K562 (cell line): Measurements from ENCODE around the gene BOLA1. TPM values are rescaled to one million over a fixed set of nuclear protein-coding genes. Genes with fewer than 3 reads are reported as not detected.

Source experiments
- CBX3 ChIP-seq, 2 experiments: IDR thresholded peaks; 1 replicate in 1 of 2; 2 replicates in 1 of 2; pipeline ENCODE4 v1.6.1; 2012; ENCODE audit warnings: inconsistent platforms in 2 of 2, low read length in 2 of 2, borderline replicate concordance in 1 of 2, control low read depth in 1 of 2
- CHD4 ChIP-seq: fragments of 200-600 bp; sonication (generic); IDR thresholded peaks from 3 replicates; pipeline ENCODE4 v1.6.1; 2012; ENCODE audit warnings: low read depth, mild to moderate bottlenecking, mixed read lengths, low read length, inconsistent platforms; ENCODE audit not compliant: insufficient read depth, insufficient replicate concordance, poor library complexity, severe bottlenecking
- HDAC6 ChIP-seq: IDR thresholded peaks from 2 replicates; pipeline ENCODE4 v1.6.1; 2012; ENCODE audit warnings: low read depth, mild to moderate bottlenecking, control low read depth, inconsistent platforms, low read length, moderate library complexity
- HMG20B ChIP-seq: fragments of 250-450 bp; sonication (Bioruptor Pico); IDR thresholded peaks from 2 replicates; pipeline ENCODE4 v1.5.0; 2021; ENCODE audit warnings: mild to moderate bottlenecking
- KDM5B ChIP-seq: fragments of 200-600 bp; sonication (generic); IDR thresholded peaks from 2 replicates; pipeline ENCODE4 v1.6.1; 2012; ENCODE audit warnings: low read depth, mild to moderate bottlenecking, moderate library complexity, low read length, control low read depth, inconsistent platforms; ENCODE audit not compliant: insufficient replicate concordance
- KLF1 ChIP-seq: fragments of 450-650 bp; IDR thresholded peaks from 2 replicates; pipeline ENCODE4 v1.6.1; 2016; ENCODE audit warnings: missing genetic modification characterization, missing compliant biosample characterization
- MXI1 ChIP-seq: IDR thresholded peaks from 2 replicates; pipeline ENCODE4 v1.6.1; 2011; ENCODE audit warnings: low read depth, mild to moderate bottlenecking, improper control_type of control experiment, low read length
- OTX1 ChIP-seq: fragments of 450-650 bp; formaldehyde crosslinking; IDR thresholded peaks from 2 replicates; pipeline ENCODE4 v1.4.0; 2022; ENCODE audit warnings: mild to moderate bottlenecking
- POU5F1 ChIP-seq: fragments of 150-350 bp; IDR thresholded peaks from 2 replicates; pipeline ENCODE4 v1.6.1; 2014; ENCODE audit warnings: borderline replicate concordance, low read length, low read depth, mild to moderate bottlenecking; ENCODE audit not compliant: partially characterized antibody
- SMAD3 ChIP-seq: fragments of 450-650 bp; formaldehyde crosslinking; conservative IDR thresholded peaks from 2 replicates; pipeline ENCODE4 v1.4.0; 2020; ENCODE audit warnings: mild to moderate bottlenecking
- SRSF9 ChIP-seq: fragments of 200-400 bp; formaldehyde crosslinking; IDR thresholded peaks from 2 replicates; pipeline ENCODE4 v1.6.1; 2017; ENCODE audit warnings: low read depth, low read length, borderline replicate concordance
- TAF9B ChIP-seq: fragments of 450-650 bp; IDR thresholded peaks from 2 replicates; pipeline ENCODE4 v1.6.1; 2018; ENCODE audit warnings: mild to moderate bottlenecking; ENCODE audit not compliant: partially characterized antibody
- ZNF174 ChIP-seq: fragments of 250-450 bp; sonication (Bioruptor Pico); IDR thresholded peaks from 2 replicates; pipeline ENCODE4 v1.4.0; 2020; ENCODE audit warnings: mild to moderate bottlenecking
- ZNF512 ChIP-seq: IDR thresholded peaks from 2 replicates; pipeline ENCODE4 v1.6.1; 2016; ENCODE audit warnings: missing genetic modification characterization, missing compliant biosample characterization
- ZNF609 ChIP-seq: sonication (generic); formaldehyde crosslinking; IDR thresholded peaks from 2 replicates; pipeline ENCODE4 v1.8.1; 2023; ENCODE audit warnings: missing genetic modification reagents, mild to moderate bottlenecking, borderline replicate concordance
- polyA plus RNA-seq, 8 experiments: library from polyadenylated mRNA; depleted of rRNA in 4 of 8; stranded (reverse) in 5 of 8; unstranded in 3 of 8; fragments of >200 nt; fragmentation: Nextera tagmentation in 2 of 8; fragmentation: Illumina TruSeq in 1 of 8; extraction: Ambion mirVana in 2 of 8; extraction: Trizol in 1 of 8; gene quantifications; 2 replicates each; pipeline versions ENCODE4 v1.2.1 to v1.2.3, GENCODE V29; 2011 to 2014; ENCODE audit warnings: inconsistent platforms in 1 of 8, missing spikeins in 1 of 8
- total RNA-seq, 7 experiments: library from RNA; depleted of rRNA in 6 of 7; stranded (reverse); fragments of >200 nt in 6 of 7; fragmentation: Illumina TruSeq in 2 of 7; extraction: Trizol in 2 of 7; gene quantifications; 2 replicates each; pipeline versions ENCODE4 v1.2.1 to v1.2.3, GENCODE V29; 2011 to 2021; ENCODE audit warnings: low replicate concordance in 1 of 7
- TF ChIP-seq, protein P1 (sequence below): fragments of 450-650 bp; formaldehyde crosslinking; conservative IDR thresholded peaks from 2 replicates; pipeline ENCODE4 v1.4.0; 2022; ENCODE audit warnings: mild to moderate bottlenecking, missing genetic modification characterization
- TF ChIP-seq, protein P2 (sequence below): fragments of 250-450 bp; sonication (Bioruptor Pico); IDR thresholded peaks from 2 replicates; pipeline ENCODE4 v1.8.0; 2021; ENCODE audit warnings: mild to moderate bottlenecking, moderate library complexity

BOLA1 gene
- total and polyA plus RNA-seq, 9 of the 15 experiments (the other 6 are each of a cell fraction or from before 2014, with no cell fraction given): 0.18 to 1.2 (median 0.40) TPM; not detected in 2

DNA sequence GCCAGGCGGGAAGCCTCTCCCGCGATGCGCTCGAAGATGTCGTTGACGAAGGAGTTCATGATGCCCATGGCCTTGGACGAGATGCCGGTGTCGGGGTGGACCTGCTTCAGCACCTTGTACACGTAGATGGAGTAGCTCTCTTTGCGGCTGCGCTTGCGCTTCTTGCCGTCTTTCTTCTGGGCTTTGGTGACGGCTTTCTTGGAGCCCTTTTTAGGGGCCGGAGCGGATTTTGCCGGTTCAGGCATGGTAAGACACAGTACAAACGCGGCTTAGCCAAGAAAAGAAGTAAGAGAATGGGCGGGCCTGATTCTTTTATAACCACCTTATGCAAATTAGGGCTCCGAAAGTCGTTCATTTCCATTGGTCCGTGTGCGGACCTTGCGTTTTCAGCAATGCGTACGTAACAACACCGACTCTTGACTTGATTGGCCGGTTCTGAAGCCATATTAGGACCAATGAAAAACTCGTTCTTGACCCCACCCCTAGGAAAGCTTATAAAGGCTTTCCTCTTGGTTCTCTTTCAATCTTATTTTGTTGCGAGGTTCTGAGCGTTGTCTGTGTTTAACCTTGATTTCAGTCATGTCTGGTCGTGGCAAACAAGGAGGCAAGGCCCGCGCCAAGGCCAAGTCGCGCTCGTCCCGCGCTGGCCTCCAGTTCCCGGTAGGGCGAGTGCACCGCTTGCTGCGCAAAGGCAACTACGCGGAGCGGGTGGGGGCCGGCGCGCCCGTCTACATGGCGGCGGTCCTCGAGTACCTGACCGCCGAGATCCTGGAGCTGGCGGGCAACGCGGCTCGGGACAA lies 12.8 kb upstream of the BOLA1 start (continued):
- no peak for TF ChIP-seq ZNF512
- peak in 1 of 2 experiments; percentile 50; a peak in 1 of 3 replicates for TF ChIP-seq CBX3 (IDR thresholded peaks at IDR 0.05; ENCODE audit: borderline replicate concordance in 1 of 2, low read length in 2 of 2)
- TF ChIP-seq SRSF9: no peak
- TF ChIP-seq, protein P1, sequence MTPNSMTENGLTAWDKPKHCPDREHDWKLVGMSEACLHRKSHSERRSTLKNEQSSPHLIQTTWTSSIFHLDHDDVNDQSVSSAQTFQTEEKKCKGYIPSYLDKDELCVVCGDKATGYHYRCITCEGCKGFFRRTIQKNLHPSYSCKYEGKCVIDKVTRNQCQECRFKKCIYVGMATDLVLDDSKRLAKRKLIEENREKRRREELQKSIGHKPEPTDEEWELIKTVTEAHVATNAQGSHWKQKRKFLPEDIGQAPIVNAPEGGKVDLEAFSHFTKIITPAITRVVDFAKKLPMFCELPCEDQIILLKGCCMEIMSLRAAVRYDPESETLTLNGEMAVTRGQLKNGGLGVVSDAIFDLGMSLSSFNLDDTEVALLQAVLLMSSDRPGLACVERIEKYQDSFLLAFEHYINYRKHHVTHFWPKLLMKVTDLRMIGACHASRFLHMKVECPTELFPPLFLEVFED (CRISPR knock-in tag): peak; percentile 90
- TF ChIP-seq KDM5B: peak; percentile 93
- 0 out of 2 replicates have a peak, but pooled peaks have one; percentile 31 for TF ChIP-seq SMAD3 (CRISPR knock-in tag)
- peak; percentile 82 for TF ChIP-seq TAF9B
- TF ChIP-seq OTX1 (CRISPR knock-in tag): peak; percentile 61
- no peak for TF ChIP-seq KLF1 (tag)
- TF ChIP-seq, protein P2, sequence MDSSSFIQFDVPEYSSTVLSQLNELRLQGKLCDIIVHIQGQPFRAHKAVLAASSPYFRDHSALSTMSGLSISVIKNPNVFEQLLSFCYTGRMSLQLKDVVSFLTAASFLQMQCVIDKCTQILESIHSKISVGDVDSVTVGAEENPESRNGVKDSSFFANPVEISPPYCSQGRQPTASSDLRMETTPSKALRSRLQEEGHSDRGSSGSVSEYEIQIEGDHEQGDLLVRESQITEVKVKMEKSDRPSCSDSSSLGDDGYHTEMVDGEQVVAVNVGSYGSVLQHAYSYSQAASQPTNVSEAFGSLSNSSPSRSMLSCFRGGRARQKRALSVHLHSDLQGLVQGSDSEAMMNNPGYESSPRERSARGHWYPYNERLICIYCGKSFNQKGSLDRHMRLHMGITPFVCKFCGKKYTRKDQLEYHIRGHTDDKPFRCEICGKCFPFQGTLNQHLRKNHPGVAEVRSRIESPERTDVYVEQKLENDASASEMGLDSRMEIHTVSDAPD: no peak
- TF ChIP-seq ZNF609 (CRISPR knock-in tag): peak; percentile 76; the same call in 1 of the 2 replicates
- no peak for TF ChIP-seq HDAC6
- no peak for TF ChIP-seq CHD4
- TF ChIP-seq HMG20B (CRISPR knock-in tag): no peak; the same call in 1 of the 2 replicates
- TF ChIP-seq POU5F1: no peak
- peak; percentile 18 for TF ChIP-seq MXI1
- no peak for TF ChIP-seq ZNF174 (CRISPR knock-in tag)
